SJCRH30 (cell line): ENCODE results near the gene LTBP4. TPM values are rescaled to one million over a fixed set of nuclear protein-coding genes. Genes with fewer than 3 reads are reported as not detected.
A peak's percentile ranks its signal among the peaks of the same experiment; 100 is the strongest.

Experiments
- DNase-seq, 2 experiments: peaks; one replicate each; pipeline ENCODE4 v3.0.0-alpha.2; 2015 to 2020
- H3K27ac ChIP-seq: fragments of 250-450 bp; sonication (Bioruptor Pico); 2 replicates; pipeline ENCODE4 v1.5.1; 2020; ENCODE audit warnings: mild to moderate bottlenecking, moderate library complexity
- H3K27me3 ChIP-seq: fragments of 250-450 bp; sonication (Bioruptor Pico); 2 replicates; pipeline ENCODE4 v1.5.1; 2020; ENCODE audit warnings: mild to moderate bottlenecking, moderate library complexity
- H3K36me3 ChIP-seq: fragments of 250-450 bp; sonication (Bioruptor Pico); 2 replicates; pipeline ENCODE4 v1.5.1; 2020; ENCODE audit warnings: mild to moderate bottlenecking, moderate library complexity
- H3K4me1 ChIP-seq: fragments of 250-450 bp; sonication (Bioruptor Pico); 2 replicates; pipeline ENCODE4 v1.5.1; 2020; ENCODE audit warnings: mild to moderate bottlenecking, moderate library complexity
- H3K4me3 ChIP-seq: fragments of 250-450 bp; sonication (Bioruptor Pico); 2 replicates; pipeline ENCODE4 v1.5.1; 2020; ENCODE audit warnings: mild to moderate bottlenecking, moderate library complexity
- H3K9me3 ChIP-seq: fragments of 250-450 bp; sonication (Bioruptor Pico); replicated peaks from 2 replicates; pipeline ENCODE4 v1.5.1; 2020; ENCODE audit warnings: mild to moderate bottlenecking, moderate library complexity
- total RNA-seq: library from RNA; depleted of rRNA; stranded (reverse); fragments of >200 nt; shearing (Covaris generic); gene quantifications from 2 replicates; pipeline ENCODE4 v1.2.3, GENCODE V29; 2014

The LTBP4 gene
- total RNA-seq, 1 experiment from 2014 or later, result 5.6 TPM

- peaks cover 4% of the 10 kb centered on the region; the same call in 1 of the 2 replicates for H3K4me1 ChIP-seq
- no peaks in the 10 kb centered on the region for H3K9me3 ChIP-seq
- H3K4me3 ChIP-seq, result no peak overlapping the region
- H3K27ac ChIP-seq, result no peak overlapping the region
- 0 out of 2 replicates have a peak, but pooled peaks cover 8% of the 10 kb centered on the region for H3K27me3 ChIP-seq
- DNase-seq, result no peak
- H3K36me3 ChIP-seq, result no peaks in the 10 kb centered on the region
These were observed 60.4 kb downstream of the LTBP4 start for GRCh38 chr19:40661616-40662015.

DNA sequence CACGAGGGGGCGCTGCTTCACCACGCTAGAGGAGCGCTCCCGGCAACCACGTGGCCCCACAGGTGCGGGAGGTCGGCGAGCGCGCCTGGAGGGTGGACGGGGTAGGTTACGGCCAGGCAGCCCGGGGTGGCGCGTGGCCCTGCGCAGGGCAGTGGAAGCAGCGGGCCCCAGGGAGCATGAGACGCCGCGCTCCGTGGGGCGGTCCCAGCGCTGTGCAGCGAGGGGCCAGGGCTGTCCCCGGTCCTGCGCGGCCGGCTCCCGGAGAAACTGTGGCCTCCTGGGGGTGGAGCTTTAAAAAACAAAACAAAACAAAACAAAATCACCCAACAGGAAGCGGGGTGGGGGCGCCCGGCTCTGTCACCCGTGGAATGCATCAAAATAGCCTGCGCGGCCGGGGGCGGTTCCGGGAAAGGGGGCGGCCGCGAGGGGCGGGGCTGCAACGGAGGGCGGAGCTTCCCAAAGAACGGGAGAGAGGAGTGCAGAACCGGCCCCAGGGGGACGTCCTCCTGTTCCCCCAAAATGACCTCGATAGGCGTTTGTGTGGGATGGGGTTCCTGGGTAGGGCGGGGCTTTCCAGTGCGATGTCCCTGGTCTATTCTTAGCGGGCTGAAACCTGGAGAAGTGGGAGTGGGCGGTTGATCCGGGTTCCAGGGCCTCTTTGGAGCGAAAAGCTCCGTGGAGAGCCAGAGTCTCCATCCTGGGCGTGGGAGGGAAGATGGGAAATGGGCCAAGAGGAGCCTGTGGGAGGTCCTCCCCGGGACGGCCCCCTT, 61.9 kb downstream of the LTBP4 start:
- Histone ChIP-seq H3K9me3 (no peaks in the 10 kb centered on the region), H3K4me1 (peaks cover 4% of the 10 kb centered on the region; the same call in 1 of the 2 replicates), H3K27ac (peak overlapping the region; percentile 42), H3K4me3 (peak overlapping the region; percentile 63), H3K36me3 (peaks cover 11% of the 10 kb centered on the region), H3K27me3 (0 out of 2 replicates have a peak, but pooled peaks cover 8% of the 10 kb centered on the region)
- peak; percentile 93 to 94 for DNase-seq

DNA sequence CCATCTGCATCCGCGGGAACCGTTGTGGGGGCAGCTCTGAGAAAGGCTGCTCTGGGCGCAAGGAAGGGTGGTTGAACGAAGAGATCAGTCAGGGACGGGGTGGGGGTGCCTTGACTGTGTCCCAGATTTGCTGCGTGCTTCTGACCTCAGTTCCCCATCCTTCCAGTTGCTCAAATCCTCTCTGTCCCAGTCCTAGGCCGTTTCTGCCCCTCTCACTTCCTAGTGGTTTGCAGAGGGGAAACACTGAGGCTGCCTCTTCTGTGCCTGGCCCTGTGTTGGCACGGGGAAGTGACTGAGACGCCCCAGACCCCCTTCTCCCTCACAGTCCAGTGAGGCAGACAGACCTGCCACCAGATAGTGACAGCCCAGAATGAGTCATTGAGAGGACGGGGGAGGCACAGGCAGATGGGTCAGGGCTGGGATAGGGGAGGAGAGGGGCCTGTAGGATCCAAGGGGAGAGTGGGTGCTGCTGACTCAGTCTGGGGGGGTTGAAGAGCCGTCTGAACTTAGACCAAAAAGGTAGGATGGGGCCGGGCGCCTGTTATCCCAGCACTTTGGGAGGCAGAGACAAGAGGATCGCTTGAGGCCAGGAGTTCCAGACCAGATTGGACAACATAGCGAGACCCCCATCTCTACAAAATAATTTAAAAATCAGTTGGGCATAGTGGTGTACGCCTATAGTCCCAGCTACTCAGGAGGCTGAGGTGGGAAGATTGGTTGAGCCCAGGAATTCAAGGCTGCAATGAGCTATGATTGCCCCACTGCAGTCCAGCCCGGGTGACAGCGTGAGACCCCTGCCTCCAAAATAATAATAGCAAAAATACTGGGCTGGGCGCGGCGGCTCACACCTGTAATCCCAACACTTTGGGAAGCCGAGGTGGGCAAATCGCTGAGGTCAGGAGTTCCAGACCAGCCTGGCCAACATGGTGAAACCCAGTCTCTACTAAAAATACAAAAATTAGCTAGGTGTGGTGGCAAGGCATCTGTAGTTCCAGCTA, 62.8 kb downstream of the LTBP4 start:
- peaks cover 4% of the 10 kb centered on the region; the same call in 1 of the 2 replicates for H3K4me1 ChIP-seq
- peak in 1 of 2 experiments; percentile 27 for DNase-seq
- H3K4me3 ChIP-seq, result peak overlapping the region; percentile 63
- 0 out of 2 replicates have a peak, but pooled peaks cover 8% of the 10 kb centered on the region for H3K27me3 ChIP-seq
- peaks cover 20% of the 10 kb centered on the region for H3K36me3 ChIP-seq
- H3K9me3 ChIP-seq, result no peaks in the 10 kb centered on the region
- peak overlapping the region; percentile 42; the same call in 1 of the 2 replicates for H3K27ac ChIP-seq

DNA sequence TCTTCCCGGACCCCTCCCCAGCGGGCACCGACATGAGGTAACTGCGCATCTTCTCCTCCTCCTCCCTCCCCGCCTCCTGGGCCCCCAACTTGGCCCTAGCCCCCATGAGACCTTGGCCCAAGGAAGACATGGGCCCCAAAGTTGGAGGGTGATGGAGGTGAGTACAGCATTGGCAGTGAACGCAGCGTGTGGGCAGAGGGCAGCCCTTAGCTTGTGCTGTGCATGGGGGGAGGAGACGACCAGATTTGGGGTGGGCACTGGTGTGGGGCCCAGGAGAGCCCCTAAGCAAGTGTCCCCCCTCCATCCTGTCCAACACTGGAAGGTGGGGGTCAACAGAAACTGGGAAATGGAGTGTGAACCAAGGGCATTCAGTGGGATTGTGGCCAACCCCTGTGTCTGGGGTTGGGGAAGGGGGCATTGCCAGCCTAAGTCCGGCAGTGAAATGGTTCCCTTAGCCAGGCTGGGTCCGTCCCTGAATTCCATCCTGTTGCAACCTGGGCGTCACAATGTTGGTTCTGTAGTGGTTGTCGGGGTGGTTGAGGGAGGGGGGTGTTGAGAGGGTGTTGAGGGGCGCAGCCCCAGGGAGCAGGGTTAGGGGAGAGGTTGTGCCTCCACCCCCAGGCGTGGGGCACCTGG, 65.8 kb downstream of the LTBP4 start:
- H3K27me3 ChIP-seq, result no peaks in the 10 kb centered on the region
- H3K27ac ChIP-seq, result no peak overlapping the region
- no peak overlapping the region for H3K4me3 ChIP-seq
- H3K36me3 ChIP-seq, result peaks cover 49% of the 10 kb centered on the region
- no peaks in the 10 kb centered on the region for H3K9me3 ChIP-seq
- peaks cover 4% of the 10 kb centered on the region; the same call in 1 of the 2 replicates for H3K4me1 ChIP-seq
- DNase-seq, result no peak

- DNase-seq, result no peak
- Histone ChIP-seq H3K27me3 (no peaks in the 10 kb centered on the region), H3K4me3 (no peak overlapping the region), H3K36me3 (peaks cover 56% of the 10 kb centered on the region), H3K27ac (no peak overlapping the region), H3K9me3 (no peaks in the 10 kb centered on the region), H3K4me1 (peaks cover 4% of the 10 kb centered on the region; the same call in 1 of the 2 replicates)
These were observed 66.4 kb downstream of the LTBP4 start for GRCh38 chr19:40667602-40668001.

- Histone ChIP-seq H3K27ac (no peak overlapping the region), H3K36me3 (peaks cover 71% of the 10 kb centered on the region)
- no peak for DNase-seq
These were observed 67.9 kb downstream of the LTBP4 start for GRCh38 chr19:40668991-40669614.

DNA sequence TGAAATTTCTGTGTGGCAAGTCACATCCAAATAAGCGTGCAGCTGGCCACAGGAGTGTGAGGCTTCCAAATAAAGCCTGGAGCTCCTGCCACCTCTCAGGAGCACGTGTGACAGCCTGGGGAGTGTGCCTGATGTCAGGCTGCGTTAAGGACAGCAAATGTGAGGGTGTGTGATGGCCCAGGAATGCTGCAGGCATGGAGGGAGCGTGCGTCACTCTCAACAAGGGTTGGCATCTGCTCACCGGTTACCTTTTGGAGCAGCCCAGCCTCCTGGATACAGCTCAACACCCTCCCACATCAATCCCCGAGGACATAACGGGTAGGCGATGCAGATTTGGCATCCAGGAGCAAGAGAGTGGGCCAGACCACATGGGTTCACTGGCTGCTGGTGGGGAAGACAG, 70.2 kb downstream of the LTBP4 start:
- Histone ChIP-seq H3K27me3 (no peaks in the 10 kb centered on the region), H3K9me3 (no peaks in the 10 kb centered on the region), H3K4me3 (no peak overlapping the region), H3K4me1 (no peaks in the 10 kb centered on the region), H3K27ac (no peak overlapping the region), H3K36me3 (peaks cover 94% of the 10 kb centered on the region)
- no peak for DNase-seq

More at GRCh38 chr19:40668991-40669614, 67.9 kb downstream of the LTBP4 start:
- Histone ChIP-seq H3K4me1 (no peaks in the 10 kb centered on the region), H3K9me3 (no peaks in the 10 kb centered on the region), H3K4me3 (no peak overlapping the region), H3K27me3 (no peaks in the 10 kb centered on the region)

- Histone ChIP-seq H3K4me3 (no peak overlapping the region), H3K27me3 (no peaks in the 10 kb centered on the region), H3K36me3 (peaks cover 94% of the 10 kb centered on the region), H3K27ac (no peak overlapping the region), H3K9me3 (no peaks in the 10 kb centered on the region), H3K4me1 (no peaks in the 10 kb centered on the region)
- no peak for DNase-seq
These were observed 70.9 kb downstream of the LTBP4 start for GRCh38 chr19:40672038-40672437.

DNA sequence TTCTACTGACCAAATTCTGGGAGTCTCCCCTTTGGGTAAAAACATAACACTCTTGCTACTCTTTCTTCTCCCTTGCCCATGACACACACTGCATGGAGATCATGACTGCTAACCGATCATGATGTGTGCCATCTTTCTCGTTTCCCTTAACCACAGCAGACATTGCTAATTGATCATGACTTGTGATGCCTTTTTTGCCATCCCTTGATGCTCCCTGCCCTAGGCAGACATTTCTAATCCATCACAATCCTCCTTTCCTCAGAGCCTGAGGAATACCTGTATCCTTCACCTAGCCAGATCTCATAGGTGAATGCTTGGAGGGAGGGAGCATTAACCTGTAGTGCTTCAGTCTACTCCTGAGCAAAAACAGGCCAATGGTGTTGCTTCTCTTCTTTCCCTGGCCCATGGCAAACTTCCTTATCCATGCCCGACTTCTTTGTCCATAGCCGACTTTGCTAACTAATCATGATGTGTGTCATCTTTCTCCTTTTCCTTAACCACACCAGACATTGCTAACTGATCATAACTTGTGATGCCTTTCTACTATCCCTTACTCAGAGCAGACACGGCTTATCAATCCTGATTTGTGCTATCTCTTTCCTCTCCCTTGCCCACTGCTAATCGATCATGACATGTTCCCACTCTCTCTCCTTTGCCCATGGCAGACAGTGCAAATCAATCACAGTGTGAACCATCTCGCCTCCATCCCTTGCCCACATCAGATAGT, 71.6 kb downstream of the LTBP4 start:
- Histone ChIP-seq H3K27ac (no peak overlapping the region), H3K27me3 (no peaks in the 10 kb centered on the region), H3K36me3 (peaks cover 90% of the 10 kb centered on the region), H3K4me3 (no peak overlapping the region), H3K9me3 (no peaks in the 10 kb centered on the region), H3K4me1 (no peaks in the 10 kb centered on the region)
- DNase-seq, result no peak

- Histone ChIP-seq H3K36me3 (peaks cover 90% of the 10 kb centered on the region), H3K27me3 (no peaks in the 10 kb centered on the region), H3K9me3 (no peaks in the 10 kb centered on the region), H3K4me1 (no peaks in the 10 kb centered on the region), H3K4me3 (no peak overlapping the region), H3K27ac (no peak overlapping the region)
- no peak for DNase-seq
These were observed 72.2 kb downstream of the LTBP4 start for GRCh38 chr19:40673397-40673796.

GRCh38 chr19:40674291-40674690, 73.1 kb downstream of the LTBP4 start:
- H3K27ac ChIP-seq, result no peak overlapping the region
- peaks cover 88% of the 10 kb centered on the region for H3K36me3 ChIP-seq
- no peak for DNase-seq
- H3K9me3 ChIP-seq, result no peaks in the 10 kb centered on the region
- no peak overlapping the region for H3K4me3 ChIP-seq
- H3K27me3 ChIP-seq, result no peaks in the 10 kb centered on the region
- no peaks in the 10 kb centered on the region for H3K4me1 ChIP-seq

DNA sequence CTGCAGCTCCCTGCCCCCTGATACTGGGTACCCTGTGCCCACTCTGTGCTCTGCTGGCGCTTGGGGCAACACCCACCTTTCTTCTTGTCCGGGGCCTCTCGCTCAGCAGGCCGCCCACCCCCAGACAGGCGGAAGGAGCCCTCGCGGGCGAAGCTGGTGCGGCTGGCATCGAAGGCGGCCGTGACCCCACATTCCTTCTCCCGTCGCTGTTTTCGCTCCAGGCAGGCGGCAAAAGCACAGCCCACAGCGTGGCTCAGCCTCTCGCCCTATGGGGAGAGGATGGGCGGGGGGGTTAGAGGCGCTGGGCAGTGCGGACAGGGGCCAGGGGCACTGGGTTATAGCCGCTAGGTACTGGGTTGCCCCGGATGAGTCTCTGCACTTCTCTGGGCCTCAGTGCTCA, 76.0 kb downstream of the LTBP4 start:
- Histone ChIP-seq H3K27ac (no peak overlapping the region), H3K36me3 (peaks cover 87% of the 10 kb centered on the region), H3K9me3 (no peaks in the 10 kb centered on the region), H3K4me1 (no peaks in the 10 kb centered on the region), H3K4me3 (no peak overlapping the region), H3K27me3 (no peaks in the 10 kb centered on the region)
- DNase-seq, result no peak
